CD4-positive, alpha-beta T cell treated with Interleukin-2 at 100 ng/mL for 4 hours (primary cell): ENCODE results near the gene KIFBP.
"Not testable (repeated sequence)": the region's sequence is repeated elsewhere in the genome, so short reads cannot be mapped to it uniquely, and the experiment has no call there.

Source experiments
- DNase-seq: peaks from one replicate; pipeline ENCODE4 v3.0.0-alpha.2; 2020; ENCODE audit warnings: low spot score

The KIFBP gene

DNA sequence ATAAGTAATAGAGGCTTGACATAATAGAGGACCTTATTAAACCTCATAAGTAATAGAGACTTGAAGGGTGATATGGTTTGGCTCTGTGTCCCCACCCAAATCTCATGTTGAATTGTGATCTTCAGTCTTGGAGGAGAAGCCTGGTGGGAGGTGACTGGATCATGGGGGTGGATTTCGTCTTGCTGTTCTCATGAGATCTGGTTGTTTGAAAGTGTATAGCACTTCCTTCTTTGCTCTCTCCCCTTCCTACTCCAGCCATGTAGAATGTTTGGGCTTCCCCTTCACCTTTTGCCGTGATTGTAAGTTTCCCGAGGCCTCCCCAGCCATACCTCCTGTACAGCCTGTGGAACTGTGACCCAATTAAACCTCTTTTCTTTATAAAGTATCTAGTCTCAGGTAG, 8.6 kb downstream of the KIFBP start:
- no peak for DNase-seq

DNA sequence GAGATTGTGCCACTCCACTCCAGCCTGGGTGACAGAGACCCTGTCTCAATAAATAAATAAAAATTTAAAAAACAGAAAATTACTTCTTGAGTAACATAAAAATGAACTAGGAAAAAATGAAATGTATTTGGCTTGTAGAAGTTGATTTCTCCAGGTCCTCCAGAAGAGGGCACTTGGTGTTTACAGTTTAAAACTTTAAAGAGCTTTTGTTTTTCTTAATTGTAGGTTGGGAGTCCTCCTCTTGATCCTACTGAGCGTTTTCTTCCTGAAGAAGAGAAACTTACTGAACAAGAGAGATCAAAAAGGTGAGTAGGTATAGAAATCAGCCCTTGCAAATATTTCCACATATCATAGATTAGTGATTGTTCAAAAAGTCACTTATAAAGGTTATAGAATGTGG, 16.2 kb downstream of the KIFBP start:
- peak; percentile 65 for DNase-seq

DNA sequence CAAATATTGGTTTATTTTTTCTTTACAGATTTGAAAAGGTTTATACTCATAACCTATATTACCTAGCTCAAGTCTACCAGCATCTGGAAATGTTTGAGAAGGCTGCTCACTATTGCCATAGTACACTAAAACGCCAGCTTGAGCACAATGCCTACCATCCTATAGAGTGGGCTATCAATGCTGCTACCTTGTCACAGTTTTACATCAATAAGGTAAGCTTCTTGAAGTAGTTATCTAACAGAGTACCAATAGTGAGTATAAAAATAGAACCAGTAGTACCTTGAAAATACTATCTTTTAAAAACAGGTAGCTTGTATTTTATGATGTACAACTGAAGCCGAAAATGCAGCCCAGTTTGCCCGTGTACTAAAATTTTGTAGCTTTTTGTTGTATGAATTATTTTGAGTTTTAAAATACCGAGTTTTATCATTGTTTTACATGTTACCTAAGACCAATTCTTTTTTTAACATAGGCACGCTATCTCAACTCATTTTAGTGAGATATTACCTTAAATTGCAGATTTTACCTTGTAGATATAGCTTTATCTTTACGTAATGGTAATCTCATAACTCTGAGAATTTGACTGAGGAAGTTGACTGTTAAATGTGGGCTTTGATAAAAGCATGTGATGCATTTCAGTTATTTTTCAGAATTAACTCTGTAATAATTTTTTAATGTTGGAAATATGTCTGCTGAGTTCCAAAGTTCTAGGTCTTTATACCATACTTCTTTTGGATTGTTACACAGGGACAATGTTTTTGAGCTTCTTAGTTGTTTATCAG, 17.3 kb downstream of the KIFBP start:
- DNase-seq: no peak

DNA sequence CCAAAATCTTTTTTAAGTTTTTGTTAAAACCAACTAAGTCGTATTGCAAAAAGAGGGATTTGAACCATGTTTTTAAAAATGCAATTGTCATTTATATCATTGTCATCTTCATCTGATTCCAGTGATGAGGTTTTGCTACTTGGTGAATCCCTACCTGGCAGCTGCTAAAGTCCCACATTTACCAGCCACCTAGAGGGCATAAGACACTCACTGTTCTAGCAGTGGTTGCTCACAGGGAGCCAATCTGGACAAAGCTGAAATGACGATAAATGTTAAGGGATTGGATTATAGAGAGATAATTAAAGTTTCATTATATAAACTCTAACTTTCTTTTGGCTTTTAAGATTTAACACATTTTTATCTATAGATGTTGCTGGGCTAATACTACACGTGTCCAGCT, 18.7 kb downstream of the KIFBP start:
- no peak for DNase-seq

DNA sequence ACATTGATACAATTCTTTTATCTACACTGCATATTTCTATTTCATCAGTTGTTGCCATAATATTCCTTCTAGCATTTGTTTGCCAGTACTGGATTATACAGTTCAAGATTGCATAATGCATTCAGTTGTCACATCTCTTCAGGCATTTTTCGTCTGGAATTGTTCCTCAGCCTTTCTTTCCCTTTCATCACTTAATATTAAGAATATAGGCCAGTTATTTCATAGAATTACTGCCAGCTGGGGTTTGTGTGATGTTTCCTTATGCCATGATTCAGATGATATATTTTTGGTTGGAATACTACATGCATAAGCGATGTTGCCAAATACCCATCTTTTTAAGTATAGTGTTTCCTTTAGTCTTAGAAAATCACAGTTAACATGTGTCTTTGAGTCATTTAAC, 20.8 kb downstream of the KIFBP start:
- DNase-seq: no peak

DNA sequence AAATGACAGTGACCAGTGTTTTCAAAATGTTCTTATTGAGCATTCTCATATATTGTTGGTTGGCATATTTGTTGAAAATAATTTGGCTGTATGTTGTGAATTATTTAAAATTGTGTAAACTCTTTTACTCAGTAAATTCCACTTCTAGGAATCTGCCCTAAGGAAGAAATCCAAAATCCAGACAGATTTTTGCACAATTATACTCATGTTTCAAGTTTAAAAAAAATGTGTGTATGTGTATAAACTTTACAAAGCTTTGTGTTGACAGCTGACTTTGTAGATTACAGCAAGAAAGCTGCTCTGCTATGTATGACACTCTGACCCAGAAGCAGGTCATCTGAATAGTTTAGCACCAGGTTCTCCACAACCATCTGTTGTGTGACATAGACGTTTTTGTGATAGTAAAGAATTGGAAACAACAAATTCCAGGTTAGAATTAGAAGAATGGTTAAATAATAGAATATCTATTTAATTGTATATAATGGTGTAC, 21.6 kb downstream of the KIFBP start:
- no peak for DNase-seq

DNA sequence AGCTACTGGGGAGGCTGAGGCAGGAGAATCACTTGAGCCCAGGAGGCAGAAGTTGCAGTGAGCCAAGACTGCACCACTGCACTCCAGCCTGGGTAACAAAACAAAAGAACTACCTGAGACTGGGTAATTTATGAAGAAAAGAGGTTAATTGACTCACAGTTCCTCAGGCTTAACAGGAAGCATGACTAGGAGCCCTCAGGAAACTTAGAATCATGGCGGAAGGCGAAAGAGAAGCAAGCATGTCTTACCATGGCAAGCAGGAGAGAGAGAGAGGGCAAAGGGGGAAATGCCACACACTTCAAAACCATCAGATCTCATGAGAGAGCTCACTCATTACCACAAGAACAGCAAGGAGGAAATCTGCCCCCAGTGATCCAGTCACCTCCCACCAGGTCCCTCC, 24.2 kb downstream of the KIFBP start:
- DNase-seq: not testable (repeated sequence)

DNA sequence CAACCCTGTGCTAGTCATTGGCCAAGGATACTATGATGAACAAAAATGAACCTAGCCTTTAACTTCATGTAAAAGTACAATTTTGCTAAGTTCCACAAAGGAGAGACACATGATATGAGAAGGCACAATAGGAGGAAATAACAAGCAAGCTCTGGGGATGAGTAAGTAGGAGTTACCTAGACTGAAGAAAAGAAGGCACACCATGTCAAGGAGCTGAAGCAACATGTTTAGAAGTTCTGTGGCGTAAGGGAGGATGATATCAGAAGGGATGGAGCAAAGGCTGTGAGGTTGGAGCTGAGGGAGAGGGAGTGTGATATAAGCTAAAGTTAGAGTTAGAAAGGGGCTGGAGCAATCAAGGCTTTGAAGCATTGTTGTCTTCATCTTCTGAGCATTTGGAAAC, 25.6 kb downstream of the KIFBP start:
- no peak for DNase-seq

DNA sequence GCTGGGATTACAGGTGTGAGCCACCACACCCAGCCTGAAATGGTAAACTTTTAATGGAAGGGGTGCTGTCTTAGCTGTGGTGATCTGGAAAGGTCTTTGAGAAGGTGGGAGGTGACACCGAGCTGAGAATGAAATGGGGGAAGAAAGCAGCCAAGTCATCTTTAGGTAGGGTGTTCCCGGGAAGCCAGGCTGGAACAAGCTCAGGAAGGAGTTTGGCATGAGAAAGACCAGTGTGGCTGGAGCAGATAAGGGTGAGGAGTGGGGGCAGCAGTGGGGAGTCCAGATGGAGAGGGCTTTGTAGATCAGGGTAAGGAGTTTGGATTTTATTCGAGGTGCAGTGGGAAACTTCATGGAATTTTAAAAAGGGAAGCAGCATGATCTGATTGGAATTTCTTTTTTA, 30.0 kb downstream of the KIFBP start:
- DNase-seq: no peak

DNA sequence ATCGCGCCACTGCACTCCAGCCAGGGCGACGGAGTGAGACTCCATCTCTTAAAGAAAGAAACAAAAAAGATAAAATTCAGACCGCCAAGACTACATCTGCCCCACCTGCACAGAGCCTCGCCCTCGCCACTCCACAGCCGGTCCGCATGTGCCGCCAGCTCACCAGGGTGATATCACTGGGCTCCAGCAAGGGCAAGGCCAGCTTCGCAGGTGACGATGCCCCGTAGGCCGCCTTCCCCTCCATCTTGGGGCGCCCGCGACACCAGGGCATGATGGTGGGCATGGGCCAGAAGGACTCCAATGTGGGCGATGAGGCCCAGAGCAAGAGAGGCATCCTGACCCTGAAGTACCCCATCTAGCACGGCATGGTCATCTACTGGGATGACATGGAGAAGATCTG, 34.0 kb downstream of the KIFBP start:
- DNase-seq: no peak

DNA sequence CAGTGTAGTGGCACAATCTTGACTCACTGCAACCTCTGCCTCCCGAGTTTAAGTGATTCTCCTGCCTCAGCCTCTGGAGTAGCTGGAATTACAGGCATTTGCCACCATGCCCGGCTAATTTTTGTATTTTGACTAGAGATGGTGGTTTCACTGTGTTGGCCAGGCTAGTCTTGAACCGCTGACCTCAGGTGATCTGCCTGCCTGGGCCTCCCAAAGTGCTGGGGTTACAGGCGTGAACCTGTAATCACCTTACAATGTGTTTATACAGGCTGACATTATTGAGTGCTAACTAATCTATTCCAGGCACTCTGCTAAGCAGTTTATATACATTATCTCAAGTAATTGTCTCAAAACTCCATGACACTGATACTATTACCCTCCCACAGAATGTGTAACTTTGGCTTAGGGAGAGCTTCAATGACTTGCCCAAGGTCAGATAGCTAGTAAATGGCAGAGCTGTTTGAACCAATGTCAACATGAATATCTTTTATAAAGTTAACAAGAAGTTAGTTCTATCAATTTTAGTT, 36.8 kb downstream of the KIFBP start:
- DNase-seq: no peak

DNA sequence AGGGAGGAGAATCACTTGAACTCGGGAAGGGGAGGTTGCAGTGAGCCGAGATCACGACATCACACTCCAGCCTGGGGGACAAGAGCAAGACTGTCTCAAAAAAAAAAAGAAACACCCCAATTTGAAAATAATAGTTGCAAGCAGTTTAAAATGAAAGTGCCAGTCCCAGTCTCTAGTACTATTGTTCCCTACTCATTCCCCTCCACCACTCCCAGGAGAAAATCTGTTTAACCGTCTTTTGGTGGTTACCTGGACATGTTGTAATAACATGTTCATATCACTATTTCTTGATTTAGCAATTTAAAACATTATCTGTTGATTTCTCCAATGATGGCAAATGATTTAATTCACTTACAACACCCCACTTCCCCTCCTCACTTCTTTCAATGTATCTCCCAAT, 44.7 kb downstream of the KIFBP start:
- DNase-seq: no peak

DNA sequence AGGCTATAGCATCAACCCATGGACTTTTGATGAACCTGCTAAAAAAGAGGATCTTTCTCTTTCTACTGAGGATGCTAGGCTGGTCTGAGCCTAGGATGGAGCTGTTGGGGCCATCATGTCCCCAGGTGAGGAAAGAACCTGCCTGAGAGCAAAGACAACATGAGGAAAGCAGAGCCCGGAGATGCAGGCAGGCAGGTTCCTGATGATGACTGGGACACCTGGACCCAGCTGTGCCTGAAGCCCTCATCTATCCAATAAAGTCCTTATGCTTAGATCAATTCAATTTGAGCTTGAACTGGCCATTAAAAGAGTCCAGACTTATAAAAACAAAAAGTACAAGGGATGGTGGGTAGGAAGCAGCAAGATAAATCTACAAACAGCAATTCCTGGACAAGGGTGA, 48.9 kb downstream of the KIFBP start:
- no peak for DNase-seq

DNA sequence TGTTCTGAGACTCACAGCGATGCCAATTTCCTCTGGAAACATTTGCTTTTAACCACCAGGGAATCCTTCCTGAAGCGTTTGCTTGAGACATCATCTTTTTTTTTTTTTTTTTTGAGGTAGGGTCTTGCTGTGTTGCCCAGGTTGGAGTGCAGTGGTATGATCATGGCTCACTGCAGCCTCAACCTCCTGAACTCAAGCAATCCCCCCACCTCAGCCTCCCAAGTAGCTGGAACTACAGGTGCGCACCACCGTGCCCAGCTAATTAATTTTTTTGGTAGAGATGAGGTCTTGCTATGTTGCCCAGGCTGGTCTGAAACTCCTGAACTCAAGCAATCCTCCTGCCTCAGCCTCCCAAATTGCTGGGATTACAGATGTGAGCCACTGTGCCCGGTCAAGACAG, 52.3 kb downstream of the KIFBP start:
- not testable (repeated sequence) for DNase-seq

DNA sequence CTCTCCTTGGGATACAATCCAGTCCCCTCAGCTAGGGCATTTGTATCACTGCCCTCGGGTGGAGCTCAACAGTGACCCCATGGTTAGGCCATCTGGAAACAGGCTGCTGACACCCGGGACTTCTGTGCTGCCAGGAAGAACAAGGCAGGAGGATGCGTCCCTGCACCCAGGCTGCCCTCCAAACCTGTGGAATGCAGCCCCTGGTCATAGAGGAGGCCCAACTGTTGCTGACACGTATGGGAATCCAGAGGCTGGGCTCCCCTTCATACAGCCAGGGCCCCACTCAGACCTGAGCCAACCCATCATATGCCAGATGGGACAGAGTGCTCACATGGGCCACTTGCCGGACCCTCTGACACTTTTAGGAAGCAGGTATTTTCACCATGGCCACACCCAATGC, 53.8 kb downstream of the KIFBP start:
- no peak for DNase-seq

DNA sequence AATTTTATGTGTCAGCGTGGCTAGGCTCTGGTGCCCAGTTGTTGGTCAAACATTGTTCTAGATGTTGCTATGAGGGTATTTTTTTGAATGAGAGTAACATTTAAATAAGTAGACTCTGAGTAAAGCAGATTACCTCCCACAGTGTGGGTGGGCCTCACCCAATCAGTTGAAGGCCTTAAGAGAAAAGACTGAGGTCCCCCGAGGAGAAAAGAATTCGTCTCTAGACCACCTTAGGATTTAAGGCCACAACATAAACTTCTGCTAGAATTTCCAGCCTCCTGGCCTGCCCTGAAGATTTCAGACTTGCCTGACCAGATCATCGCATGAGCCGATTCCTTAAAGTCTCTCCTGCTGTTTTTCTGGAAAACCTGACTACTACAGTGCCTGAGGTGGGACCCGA, 54.2 kb downstream of the KIFBP start:
- no peak for DNase-seq

DNA sequence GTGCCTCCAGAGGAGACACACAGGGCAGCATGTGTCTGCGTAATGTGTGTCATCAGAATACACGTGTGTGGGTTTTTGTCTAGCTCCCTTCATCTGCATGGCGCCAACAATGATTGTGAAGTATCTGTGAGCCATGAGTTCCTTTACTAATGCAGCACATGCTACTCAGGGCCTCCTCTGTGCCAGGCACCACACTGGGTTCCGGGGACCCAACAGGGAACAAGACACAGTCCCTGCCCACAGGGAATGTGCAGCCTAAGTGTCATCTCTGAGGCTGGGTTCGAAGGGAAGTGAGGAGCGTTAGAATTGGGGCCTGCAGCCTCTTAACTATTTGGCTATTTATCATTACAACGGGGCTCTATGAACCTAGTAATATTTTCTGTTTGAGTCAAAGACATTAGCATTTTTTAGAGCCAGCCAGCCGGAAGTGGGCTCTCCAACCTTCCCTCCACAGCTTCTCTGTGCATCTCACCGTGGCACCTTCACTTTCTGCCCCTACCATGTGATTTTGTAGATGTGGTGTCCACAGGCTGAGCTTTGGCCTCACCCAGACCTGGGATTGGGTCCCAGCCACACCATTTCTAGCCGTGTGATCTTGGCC, 55.4 kb downstream of the KIFBP start:
- DNase-seq: peak; percentile 35

DNA sequence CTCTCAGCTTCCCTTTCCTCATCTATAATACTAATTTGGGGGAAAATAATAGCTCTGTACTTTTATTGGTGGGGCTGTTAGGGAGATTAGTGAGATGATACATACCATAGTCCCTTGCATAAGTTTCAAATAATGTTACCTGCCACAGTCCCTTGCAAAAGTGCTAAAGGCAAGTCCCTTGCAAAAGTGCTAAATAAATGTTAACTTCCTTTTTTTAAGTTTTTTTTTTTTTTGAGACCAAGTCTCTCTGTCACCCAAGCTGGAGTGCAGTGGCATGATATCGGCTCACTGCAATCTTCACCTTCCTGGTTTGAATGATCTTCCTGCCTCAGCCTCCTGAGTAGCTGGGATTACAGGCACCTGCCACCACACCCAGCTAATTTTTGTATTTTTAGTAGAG, 55.9 kb downstream of the KIFBP start:
- DNase-seq: no peak

DNA sequence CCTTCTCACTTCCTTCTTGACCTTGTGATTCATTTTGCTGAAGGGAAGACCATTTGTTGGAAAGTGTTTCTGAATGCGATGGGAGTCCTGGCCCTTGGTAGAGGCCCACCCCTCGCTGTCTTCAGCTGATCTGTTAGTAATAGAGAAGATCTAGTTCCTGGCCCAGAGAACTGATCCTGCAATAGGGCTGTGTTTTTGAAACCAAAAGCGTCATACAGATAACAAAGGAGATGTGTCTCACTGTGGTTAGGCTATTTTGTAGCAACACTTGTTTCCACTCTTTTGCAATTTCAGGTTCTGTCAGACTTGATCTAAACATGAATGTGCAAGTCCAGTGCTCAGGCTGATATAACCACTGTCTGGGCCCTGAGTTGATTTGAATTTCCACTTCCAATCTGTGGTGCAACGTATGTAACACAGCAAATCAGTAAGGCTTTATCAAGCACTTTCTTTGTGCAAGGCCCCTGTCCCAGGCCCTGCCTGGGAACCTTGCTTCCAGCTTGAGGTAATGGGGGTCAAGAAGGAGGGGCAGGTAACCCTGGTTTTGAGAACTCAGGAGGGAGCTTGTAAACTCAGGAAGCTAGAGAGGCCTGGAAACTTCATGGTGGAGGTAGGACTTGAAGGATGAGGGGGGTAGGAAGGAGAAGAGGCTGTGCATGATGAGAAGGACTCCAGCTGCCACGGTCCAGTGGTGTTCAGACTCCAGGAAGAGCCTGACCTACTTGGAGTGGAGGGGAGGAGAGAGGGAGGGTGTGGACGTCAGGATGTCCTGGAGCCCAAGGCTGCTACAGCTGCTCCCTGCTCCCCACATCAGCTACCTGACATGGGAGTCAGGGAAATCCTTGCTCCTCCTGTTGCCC, 57.1 kb downstream of the KIFBP start:
- DNase-seq: peak; percentile 70

DNA sequence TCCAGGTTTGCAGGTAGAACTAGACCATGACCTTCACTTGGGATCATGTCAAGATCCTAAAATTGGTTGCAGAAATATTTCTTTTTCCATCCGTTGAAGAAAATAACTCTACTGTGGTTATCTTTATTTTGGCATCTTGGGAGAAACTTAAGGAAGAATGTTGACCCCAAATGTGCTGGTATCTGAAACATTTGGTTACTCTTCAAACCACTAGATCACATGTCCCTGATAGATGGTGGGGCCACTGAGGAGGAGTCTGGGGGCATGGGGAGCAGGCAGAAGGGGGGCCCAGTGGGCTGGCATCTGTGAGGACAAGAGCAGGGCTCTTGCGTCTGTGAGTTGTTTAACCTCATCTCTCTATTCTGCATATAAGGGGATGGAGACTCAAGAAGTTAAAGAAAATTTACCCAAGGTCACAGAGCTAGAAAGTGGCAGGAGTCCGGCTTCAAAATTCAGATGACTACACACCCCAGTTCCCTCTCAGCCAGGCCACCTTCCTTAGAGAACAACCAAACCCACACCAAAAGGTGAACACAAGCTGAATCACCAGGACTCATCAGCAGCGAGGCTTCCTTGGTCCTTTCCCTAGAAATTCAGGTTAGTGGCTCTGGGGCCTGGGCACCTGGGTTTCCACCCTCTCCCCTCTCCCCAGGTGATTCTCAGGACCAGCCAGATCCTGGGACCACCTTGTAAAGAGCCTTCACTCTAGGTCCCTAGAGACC, 58.7 kb downstream of the KIFBP start:
- DNase-seq: no peak

DNA sequence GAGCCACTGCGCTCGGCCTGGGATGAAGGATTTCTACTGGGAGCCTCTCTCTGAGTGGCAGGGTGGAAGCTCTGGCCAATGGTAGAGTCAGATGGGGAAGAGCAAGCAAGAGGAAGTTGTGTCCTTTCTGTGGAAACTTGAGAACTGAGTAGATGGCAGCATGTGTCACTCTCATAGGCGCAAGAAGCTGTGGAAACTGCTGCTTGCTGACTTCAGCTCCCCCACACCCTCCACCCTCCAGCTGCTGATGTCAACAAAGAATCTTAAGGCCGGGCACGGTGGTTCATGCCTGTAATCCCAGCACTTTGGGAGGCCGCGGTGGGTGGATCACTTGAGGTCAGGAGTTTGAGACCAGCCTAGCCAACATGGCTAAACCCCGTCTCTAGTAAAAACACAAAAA, 59.5 kb downstream of the KIFBP start:
- DNase-seq: no peak

DNA sequence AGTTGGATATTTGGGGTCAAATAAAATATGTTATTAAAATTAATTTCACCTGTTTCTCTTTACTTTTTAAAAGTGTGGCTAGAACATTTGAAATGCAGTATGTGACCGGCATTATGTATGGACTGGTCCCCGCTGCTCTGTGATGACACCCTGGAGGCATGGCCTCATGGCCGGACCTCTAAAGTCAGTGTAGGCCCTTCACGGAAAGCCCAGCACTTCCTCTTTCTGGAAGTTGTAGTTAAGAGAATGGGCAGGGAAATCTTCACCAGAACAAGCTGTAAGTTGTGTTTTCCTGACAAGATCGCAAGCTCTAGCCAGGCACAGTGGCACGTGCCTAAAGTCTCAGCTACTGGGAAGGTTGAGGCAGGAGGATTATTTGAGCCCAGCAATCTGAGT, 61.0 kb downstream of the KIFBP start:
- DNase-seq: no peak
